ENCODE data around the gene NBPF4. TPM values are rescaled to one million over a fixed set of nuclear protein-coding genes. Genes with fewer than 3 reads are reported as not detected.
"Not testable (repeated sequence)": the region's sequence is repeated elsewhere in the genome, so short reads cannot be mapped to it uniquely, and the experiment has no call there.

The NBPF4 gene
- total RNA-seq, 1 experiment from 2014 or later, result not detected

DNA sequence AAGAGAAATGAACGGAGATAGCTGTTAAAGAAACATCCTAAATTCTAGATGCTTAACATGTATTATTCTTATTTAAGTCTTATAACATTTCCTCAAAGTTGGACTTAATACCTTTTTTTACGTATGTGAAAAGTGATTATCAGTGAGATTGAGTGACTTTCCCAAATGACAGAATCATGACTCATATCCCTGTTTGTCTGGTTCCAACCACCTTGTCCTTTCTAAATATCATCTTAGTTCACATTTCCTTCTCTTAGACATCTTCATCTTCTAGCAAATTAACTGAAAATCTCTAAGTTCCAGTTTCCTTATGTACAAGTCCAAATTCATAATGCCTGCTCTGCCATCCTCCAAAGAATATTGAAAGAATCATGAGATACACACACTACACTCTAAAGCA, 26.9 kb downstream of the NBPF4 start:
- in situ Hi-C loops (cut with HindIII; ENCODE audit: low pct_unique_long_range_greater_than_20kb, low sequenced_read_pairs); DNase-seq (ENCODE audit: low read depth, low spot score): not testable (repeated sequence)

- in situ Hi-C loops (cut with HindIII; ENCODE audit: low pct_unique_long_range_greater_than_20kb, low sequenced_read_pairs), result not testable (repeated sequence)
Observed at GRCh38 chr1:108216028-108216890, 27.6 kb downstream of the NBPF4 start.

GRCh38 chr1:108214641-108215465, 29.0 kb downstream of the NBPF4 start:
- in situ Hi-C loops (cut with HindIII; ENCODE audit: low pct_unique_long_range_greater_than_20kb, low sequenced_read_pairs), result not testable (repeated sequence)
- DNase-seq (ENCODE audit: low read depth, low spot score), result peak; percentile 43

More at GRCh38 chr1:108216028-108216890, 27.6 kb downstream of the NBPF4 start:
- DNase-seq (ENCODE audit: low read depth, low spot score), result not testable (repeated sequence)

DNA sequence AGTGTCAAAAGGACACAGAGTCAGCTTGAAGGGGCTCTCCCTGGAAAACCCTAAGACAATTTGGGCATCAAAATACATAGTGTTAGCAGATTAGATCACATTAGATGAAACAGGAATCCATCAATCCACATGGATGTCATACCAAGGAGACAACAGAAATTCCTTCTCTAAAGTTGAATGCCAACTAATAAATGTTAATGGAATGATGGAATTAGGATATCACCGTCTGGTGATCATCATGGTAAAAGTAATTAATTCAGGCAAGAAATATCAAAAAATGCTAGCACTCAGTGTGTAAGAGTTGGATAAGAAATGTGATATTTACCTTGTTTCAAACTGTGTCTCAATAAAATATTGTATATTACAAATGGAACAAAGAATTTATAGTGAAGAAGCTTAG, 32.9 kb downstream of the NBPF4 start:
- no peak for DNase-seq (ENCODE audit: low read depth, low spot score)
- in situ Hi-C loops (cut with HindIII; ENCODE audit: low pct_unique_long_range_greater_than_20kb, low sequenced_read_pairs), result no loop called here

DNA sequence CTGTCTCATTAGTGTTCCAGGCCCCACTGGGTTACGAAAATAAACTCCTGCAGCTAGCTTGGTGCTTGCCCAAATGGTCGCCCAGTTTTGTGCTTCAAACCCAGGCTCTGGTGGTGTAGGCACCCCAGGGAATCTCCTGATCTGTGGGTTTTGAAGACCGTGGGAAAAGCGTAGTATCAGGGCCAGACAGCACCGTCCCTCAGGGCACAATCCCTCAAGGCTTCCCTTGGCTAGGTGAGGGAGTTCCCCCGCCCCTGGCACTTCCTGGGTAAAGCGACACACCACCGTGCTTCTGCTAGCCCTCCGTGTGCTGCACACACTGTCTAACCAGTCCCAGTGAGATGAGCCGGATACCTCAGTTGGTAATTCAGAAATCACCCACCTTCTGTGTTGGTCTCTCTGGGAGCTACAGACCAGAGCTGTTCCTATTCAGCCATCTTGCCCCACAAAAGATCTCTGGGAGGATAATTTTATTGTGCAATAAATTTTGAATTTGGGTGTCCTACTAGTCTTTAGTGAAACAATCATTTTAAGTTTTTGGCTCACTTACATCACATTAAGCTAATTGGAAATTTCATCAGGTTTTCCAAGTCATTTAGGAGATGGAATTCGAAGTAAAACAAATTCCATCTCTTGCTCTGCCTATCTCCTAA, 34.3 kb downstream of the NBPF4 start:
- in situ Hi-C loops (cut with HindIII; ENCODE audit: low pct_unique_long_range_greater_than_20kb, low sequenced_read_pairs), result no loop called here
- DNase-seq (ENCODE audit: low read depth, low spot score), result no peak

- in situ Hi-C loops (cut with HindIII; ENCODE audit: low pct_unique_long_range_greater_than_20kb, low sequenced_read_pairs), result no loop called here
- no peak for DNase-seq (ENCODE audit: low read depth, low spot score)
Observed at GRCh38 chr1:108208724-108209446, 35.0 kb downstream of the NBPF4 start.

DNA sequence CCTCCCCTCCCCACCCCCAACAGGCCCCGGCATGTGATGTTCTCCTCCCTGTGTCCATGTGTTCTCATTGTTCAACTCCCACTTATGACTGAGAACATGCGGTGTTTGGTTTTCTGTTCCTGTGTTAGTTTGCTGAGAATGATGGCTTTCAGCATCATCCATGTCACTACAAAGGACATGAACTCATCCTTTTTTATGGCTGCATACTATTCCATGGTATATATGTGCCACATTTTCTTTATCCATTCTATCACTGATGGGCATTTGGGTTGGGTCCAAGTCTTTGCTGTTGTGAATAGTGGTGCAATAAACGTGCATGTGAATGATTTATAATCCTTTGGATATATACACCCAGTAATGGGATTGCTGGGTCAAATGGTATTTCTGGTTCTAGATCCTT, 40.3 kb downstream of the NBPF4 start:
- in situ Hi-C loops (cut with HindIII; ENCODE audit: low pct_unique_long_range_greater_than_20kb, low sequenced_read_pairs); DNase-seq (ENCODE audit: low read depth, low spot score): not testable (repeated sequence)

GRCh38 chr1:108201687-108202086, 42.2 kb downstream of the NBPF4 start:
- in situ Hi-C loops (cut with HindIII; ENCODE audit: low pct_unique_long_range_greater_than_20kb, low sequenced_read_pairs), result no loop called here
- no peak for DNase-seq (ENCODE audit: low read depth, low spot score)

GRCh38 chr1:108200687-108201051, 43.2 kb downstream of the NBPF4 start:
- peak; percentile 42 for DNase-seq (ENCODE audit: low read depth, low spot score)
- in situ Hi-C loops (cut with HindIII; ENCODE audit: low pct_unique_long_range_greater_than_20kb, low sequenced_read_pairs), result no loop called here

DNA sequence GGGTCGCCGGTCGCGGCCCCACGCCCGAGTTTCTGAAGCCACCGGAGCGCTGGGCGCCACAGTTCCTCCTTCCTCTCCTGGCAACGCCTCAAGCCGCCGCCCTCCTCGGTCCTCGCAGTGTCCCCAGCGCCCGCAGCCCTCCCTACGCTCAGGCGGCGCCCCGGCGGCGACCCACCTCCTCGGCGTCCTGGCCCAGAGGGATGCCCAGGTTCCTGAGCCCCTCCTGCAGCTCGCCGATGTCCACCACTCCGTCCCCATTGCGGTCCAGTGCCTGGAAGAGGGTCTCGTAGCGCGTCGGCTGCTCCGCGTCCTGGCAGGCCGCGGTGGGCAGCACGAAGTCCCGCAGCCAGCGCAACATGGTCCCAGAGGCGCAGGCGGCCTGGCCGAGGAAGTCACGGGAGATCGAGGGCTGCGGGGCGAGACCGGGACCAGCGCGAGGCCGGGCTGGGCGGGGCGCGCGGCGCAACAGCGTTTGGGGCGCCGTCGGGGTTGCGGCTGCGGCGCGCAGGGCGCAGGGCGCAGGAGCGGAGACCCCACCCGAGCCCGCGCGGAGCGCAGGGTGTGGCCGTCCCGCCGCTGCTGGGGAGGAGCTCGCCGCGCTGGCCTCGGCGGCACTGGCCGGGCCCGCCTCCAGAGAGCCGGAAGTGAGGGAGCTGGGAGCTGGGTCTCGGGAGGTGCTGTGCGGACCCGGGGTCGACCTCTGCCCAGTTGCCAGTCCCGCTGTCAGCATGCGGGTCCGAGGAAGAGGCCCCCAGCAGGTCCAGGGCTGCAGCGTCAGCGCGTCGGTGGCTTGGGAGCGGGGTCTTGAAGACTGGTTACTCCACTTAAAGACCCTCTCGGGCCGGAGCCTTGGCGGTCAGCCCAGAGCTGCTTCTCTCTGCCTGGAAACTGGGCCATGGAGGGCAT, 43.8 kb downstream of the NBPF4 start, which contains the start of gene SLC25A24:
Gene SLC25A24 (minus strand): TSS at position 563 of the 906 bp plus-strand sequence. CDS start 205 bp downstream, at position 358.
- DNase-seq (ENCODE audit: low read depth, low spot score), result peak; percentile 72
- in situ Hi-C loops (cut with HindIII; ENCODE audit: low pct_unique_long_range_greater_than_20kb, low sequenced_read_pairs), result no loop called here

- in situ Hi-C loops (cut with HindIII; ENCODE audit: low pct_unique_long_range_greater_than_20kb, low sequenced_read_pairs), result no loop called here
- peak; percentile 28 for DNase-seq (ENCODE audit: low read depth, low spot score)
Observed at GRCh38 chr1:108199201-108199691, 44.6 kb downstream of the NBPF4 start.

GRCh38 chr1:108194051-108194450, 49.8 kb downstream of the NBPF4 start:
- in situ Hi-C loops (cut with HindIII; ENCODE audit: low pct_unique_long_range_greater_than_20kb, low sequenced_read_pairs), result no loop called here
- no peak for DNase-seq (ENCODE audit: low read depth, low spot score)

DNA sequence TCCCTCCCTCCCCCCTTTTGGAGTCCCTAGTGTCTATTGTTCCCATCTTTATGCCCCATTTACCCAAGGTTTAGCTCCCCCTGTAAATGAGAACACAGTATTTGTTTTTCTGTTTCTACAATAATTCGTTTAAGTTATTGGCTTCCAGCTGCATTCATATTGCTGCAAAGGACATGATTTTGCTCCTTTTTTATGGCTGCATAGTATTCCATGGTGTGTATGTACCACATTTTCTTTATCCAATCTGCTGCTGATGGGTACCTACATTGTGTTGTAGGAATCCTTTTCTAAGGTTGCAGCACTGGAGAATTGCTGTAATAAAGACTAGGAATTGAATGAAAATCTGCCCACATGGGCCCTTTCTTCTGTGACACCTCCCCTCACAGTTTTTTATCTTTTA, 50.5 kb downstream of the NBPF4 start:
- in situ Hi-C loops (cut with HindIII; ENCODE audit: low pct_unique_long_range_greater_than_20kb, low sequenced_read_pairs), result no loop called here
- no peak for DNase-seq (ENCODE audit: low read depth, low spot score)

- in situ Hi-C loops (cut with HindIII; ENCODE audit: low pct_unique_long_range_greater_than_20kb, low sequenced_read_pairs), result no loop called here
- DNase-seq (ENCODE audit: low read depth, low spot score), result no peak
Observed at GRCh38 chr1:108192581-108192980, 51.3 kb downstream of the NBPF4 start.

GRCh38 chr1:108190686-108191416, 53.0 kb downstream of the NBPF4 start:
- in situ Hi-C loops (cut with HindIII; ENCODE audit: low pct_unique_long_range_greater_than_20kb, low sequenced_read_pairs), result no loop called here
- peak; percentile 3 for DNase-seq (ENCODE audit: low read depth, low spot score)
